ENCODE measurements around the gene C16orf78.
"Not testable (repeated sequence)": the region's sequence is repeated elsewhere in the genome, so short reads cannot be mapped to it uniquely, and the experiment has no call there.

C16orf78 gene

DNA sequence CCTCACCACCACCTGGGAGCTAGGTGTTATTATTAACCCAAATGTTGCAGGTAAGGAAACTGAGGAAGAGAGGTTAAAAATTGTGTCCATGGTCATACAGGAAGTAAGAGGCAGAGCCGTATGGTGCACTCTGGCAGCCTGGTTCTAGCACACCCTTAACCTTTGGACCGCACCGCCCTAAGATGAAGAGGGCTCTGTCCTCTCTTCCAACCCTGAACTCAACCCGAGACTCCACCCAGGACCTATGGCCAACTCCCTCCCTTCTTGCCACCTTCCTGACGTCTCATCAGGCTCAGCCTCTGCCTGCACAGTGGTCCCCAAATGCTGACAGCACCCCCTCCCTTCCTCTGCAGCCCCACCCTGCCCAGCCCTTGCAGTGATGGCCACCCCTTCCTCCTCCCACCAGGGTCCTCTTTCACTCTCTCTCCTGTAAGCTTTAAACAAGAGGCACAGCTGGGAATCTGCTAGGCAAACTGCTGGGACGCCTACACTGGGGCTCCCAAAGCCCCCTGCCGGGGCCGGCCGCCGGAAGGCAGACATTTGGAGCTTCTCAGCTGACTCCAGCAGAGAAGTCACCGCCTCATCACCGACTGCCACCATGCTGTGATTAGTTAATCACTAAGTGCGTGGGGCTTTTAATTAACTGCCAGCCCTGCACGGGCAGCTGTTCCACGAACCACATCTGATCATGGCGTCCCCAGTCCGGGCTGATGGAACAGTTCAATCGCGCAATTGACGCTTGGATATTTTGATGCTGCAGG lies 16.7 kb upstream of the C16orf78 start:
- H3K4me1 Mint-ChIP-seq (ENCODE audit: low read depth): no peaks in the 10 kb centered on the region
- H3K4me3 Mint-ChIP-seq: no peak overlapping the region
- H3K27ac Mint-ChIP-seq: no peak overlapping the region
- DNase-seq: no peak
- H3K9me3 Mint-ChIP-seq: no peaks in the 10 kb centered on the region
- H3K27me3 Mint-ChIP-seq: peaks cover 14% of the 10 kb centered on the region
- no peaks in the 10 kb centered on the region for H3K36me3 Mint-ChIP-seq (ENCODE audit: low read depth)

DNA sequence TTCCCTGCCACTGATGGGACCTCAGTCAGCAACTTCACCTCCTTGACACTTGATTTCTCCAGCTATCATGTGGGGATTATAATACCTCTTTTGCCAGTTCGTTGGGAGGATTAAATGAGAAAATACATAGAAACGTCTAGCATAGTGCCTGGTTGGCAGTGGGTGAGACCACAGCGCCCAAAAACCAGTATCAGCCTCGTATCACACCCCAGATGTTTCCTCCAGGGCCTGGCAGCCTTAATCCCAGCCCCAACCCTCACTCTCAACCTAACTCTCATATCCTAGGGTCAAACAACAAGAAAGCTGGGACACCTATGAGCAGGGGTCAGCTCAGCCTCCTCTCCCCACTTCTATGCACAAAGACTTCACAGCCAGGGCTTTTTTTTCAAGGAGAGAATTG lies 14.0 kb upstream of the C16orf78 start:
- no peak overlapping the region for H3K4me3 Mint-ChIP-seq
- no peaks in the 10 kb centered on the region for H3K9me3 Mint-ChIP-seq
- no peak for DNase-seq
- H3K4me1 Mint-ChIP-seq (ENCODE audit: low read depth): no peaks in the 10 kb centered on the region
- H3K27me3 Mint-ChIP-seq: peaks cover 13% of the 10 kb centered on the region
- no peaks in the 10 kb centered on the region for H3K36me3 Mint-ChIP-seq (ENCODE audit: low read depth)
- no peak overlapping the region for H3K27ac Mint-ChIP-seq

DNA sequence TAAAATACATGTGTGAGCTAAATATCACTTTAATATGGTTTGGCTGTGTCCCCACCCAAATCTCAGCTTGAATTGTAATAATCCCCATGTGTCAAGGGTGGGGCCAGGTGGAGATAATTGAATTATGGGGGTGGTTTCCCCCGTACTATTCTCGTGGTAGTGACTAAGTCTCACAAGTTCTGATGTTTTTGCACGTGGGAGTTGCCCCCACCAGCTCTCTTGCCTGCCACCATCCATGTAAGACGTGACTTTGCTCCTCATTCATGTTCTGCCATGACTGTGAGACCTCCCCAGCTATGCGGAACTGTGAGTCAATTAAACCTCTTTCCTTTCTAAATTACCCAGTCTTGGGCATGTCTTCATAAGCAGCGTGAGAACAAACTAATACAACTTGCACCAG lies 11.9 kb upstream of the C16orf78 start:
- H3K4me1 Mint-ChIP-seq (ENCODE audit: low read depth); H3K27ac Mint-ChIP-seq; H3K9me3 Mint-ChIP-seq; DNase-seq; H3K36me3 Mint-ChIP-seq (ENCODE audit: low read depth); H3K27me3 Mint-ChIP-seq; H3K4me3 Mint-ChIP-seq: not testable (repeated sequence)

DNA sequence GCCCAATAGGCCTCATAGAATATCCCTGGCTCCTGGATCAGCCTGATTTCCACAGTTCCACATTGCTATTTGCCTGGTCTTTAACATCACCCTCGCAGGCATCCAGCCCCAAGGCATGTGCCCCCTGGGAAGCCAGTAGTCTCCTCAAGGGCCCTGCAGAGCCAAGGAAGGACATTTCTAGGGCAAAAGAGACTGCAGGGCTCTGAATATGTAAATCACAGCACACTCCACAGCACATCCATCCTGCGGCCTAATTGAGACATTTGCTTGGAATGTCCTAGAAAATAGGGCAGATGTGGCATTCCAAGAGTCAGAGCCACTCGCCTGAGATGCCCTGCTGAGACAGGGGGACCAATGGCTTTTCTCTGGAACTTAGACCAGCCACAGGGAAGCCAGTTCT lies 11.4 kb upstream of the C16orf78 start:
- DNase-seq: no peak
- Mint-ChIP-seq H3K27me3 (peaks cover under 1% of the 10 kb centered on the region), H3K9me3 (no peaks in the 10 kb centered on the region), H3K36me3 (ENCODE audit: low read depth) (no peaks in the 10 kb centered on the region), H3K4me3 (no peak overlapping the region), H3K4me1 (ENCODE audit: low read depth) (no peaks in the 10 kb centered on the region), H3K27ac (no peak overlapping the region)

DNA sequence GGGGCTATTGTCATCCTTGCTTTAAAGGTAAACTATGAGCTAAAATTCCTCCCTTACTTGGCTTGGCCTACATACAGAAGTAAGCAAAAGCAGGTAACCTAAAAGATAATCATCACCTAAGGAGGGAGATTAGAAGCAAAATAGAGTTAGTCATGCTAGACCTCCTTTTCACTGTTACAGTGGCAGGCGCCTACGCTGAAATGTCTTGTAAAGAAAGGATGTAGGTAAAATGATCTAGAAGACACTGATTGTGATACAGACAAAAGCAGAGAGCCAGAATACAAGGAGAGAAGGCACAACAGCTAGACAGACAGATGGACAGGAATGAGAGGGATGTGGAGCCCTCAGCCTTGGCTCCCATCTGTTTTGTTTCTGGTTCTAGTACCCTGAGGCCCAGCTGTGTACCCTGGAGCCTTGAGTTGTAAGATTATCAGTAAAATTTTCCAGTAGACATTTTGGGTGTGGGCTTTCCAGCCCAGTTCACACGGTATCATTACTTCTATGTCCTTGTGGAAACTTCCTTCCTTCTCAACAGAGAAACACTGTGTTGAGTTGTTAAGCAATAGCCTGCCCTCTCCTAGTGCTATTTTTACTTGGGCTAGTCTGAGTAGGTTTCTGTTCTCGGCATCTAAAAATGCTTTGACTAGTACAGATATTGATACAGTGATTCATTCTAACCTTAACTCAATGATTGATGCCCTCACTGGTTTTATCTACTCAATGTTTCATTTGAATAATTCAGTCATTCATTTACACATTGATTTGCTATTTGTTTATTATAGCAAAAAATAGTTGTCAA lies 7.7 kb upstream of the C16orf78 start:
- no peaks in the 10 kb centered on the region for H3K4me1 Mint-ChIP-seq (ENCODE audit: low read depth)
- H3K9me3 Mint-ChIP-seq: no peaks in the 10 kb centered on the region
- H3K27ac Mint-ChIP-seq: no peak overlapping the region
- DNase-seq: no peak
- no peaks in the 10 kb centered on the region for H3K36me3 Mint-ChIP-seq (ENCODE audit: low read depth)
- H3K4me3 Mint-ChIP-seq: no peak overlapping the region
- peaks cover 5% of the 10 kb centered on the region for H3K27me3 Mint-ChIP-seq

DNA sequence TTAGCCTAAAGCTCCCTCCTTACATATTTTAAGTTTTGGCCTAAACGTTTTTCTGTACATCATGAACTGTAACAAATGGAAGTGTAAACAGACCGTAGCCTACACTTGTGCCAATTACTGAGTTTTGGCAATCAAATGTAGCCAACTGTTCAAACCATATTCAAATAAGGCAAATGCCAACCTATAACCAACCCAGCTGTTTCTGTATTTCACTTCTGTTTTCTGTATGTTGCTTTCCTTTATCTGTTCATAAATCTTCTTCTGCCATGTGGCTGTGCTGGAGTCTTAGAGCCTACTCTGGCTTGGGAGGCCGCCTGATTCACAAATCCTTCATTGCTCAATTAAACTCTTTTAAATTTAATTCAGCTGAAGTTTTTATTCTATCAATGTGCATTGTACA lies 6.9 kb upstream of the C16orf78 start:
- Mint-ChIP-seq H3K36me3 (ENCODE audit: low read depth) (no peaks in the 10 kb centered on the region), H3K27me3 (peaks cover 5% of the 10 kb centered on the region), H3K27ac (no peak overlapping the region), H3K4me3 (no peak overlapping the region), H3K4me1 (ENCODE audit: low read depth) (no peaks in the 10 kb centered on the region), H3K9me3 (no peaks in the 10 kb centered on the region)
- no peak for DNase-seq

DNA sequence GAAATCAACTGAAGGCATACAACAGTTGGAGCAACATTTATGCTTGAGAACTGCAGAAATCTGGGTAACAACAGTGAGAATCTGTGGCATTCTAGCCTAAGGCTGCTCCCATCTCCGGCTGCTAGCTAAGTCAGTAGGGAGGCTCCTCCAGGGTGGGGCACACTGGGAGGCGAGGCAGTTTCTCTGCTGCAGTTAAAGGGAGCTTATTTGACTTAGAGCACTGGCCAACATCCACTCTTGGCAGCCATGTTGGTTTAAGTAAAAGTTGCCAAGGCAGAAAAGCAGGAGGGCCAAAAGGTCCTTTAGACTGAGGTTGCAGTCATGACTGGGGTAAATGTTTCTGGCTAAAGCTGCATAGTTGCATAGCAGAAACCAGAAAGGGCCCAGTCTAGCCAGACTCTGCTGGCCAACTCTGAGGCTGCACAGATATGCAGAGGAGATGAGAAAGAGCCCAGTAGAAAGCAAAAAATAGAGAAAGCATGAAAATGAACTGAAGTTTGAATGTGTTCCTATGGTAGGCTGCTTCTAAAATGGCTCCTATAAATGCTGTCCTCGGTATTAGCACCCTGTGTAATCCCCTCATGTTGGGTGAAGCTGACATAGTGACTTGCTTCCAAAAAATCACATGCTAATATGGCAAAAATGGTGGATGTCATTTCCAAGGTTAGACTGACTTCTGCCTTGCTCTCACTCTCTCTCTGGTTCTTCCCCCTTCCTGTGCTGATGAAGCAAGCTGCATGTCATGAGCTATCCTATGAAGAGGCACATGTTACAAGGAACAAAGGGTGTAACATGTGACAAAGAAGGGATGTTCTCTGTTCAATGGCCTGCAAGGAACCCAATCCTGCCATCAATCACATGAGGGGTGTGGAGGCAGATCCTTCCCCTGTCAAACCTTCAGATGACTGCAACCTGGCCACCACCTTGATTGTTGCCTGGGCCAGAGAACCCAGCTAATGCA lies 3.7 kb upstream of the C16orf78 start:
- H3K4me1 Mint-ChIP-seq (ENCODE audit: low read depth): no peaks in the 10 kb centered on the region
- DNase-seq: no peak
- H3K36me3 Mint-ChIP-seq (ENCODE audit: low read depth): no peaks in the 10 kb centered on the region
- H3K4me3 Mint-ChIP-seq: no peak overlapping the region
- H3K27ac Mint-ChIP-seq: no peak overlapping the region
- no peaks in the 10 kb centered on the region for H3K9me3 Mint-ChIP-seq
- H3K27me3 Mint-ChIP-seq: peaks cover 5% of the 10 kb centered on the region

DNA sequence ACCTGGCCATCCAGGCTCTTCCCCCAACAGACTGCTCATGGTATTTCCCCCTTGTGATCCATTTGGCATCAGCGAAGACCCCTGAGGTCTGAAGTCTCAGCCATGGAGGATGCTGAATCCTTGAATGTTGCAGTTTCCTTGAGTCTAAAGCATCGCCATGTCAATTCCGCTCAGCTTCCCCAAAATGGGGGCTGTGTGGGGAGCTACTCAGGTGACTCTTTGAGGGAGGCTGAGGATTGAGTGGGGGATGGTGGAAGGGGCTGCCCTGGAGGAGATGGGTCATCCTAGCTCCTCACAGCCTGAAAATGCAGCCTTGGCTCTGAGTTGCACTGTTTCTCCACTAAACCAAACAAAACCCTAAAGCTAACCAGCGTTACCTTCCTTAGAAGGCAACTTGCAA lies 2.6 kb downstream of the C16orf78 start:
- Mint-ChIP-seq H3K27ac (no peak overlapping the region), H3K4me3 (no peak overlapping the region), H3K36me3 (ENCODE audit: low read depth) (no peaks in the 10 kb centered on the region), H3K4me1 (ENCODE audit: low read depth) (no peaks in the 10 kb centered on the region), H3K27me3 (peaks cover 16% of the 10 kb centered on the region), H3K9me3 (no peaks in the 10 kb centered on the region)
- DNase-seq: no peak

DNA sequence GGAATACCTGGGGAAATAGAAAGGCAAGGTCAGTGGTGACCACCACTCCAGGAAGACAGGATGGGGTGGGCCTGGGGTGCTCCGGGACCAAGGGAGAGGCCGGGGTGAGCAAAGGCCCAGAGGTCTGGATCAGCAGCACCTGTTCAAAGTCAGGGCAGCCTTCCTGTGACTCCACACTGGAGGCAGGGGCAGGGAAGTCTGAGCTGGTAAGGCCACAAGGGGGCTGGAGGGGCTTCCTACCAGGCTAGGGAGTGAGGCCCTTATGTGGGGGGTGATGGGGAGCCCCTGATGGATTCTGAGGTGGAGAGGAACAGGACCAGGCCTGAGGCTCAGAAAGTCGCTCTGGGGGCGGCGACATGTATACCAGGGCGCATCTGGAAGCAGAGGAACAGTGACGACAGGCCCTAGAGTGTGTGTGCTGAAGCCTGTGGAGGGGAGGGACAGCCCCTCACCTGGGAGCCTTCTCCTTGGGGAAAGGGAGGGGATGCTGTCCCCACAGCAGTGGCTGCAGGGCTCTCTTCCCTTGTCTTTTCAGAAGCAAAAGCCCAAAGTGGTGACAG lies 3.7 kb downstream of the C16orf78 start:
- H3K9me3 Mint-ChIP-seq: no peaks in the 10 kb centered on the region

DNA sequence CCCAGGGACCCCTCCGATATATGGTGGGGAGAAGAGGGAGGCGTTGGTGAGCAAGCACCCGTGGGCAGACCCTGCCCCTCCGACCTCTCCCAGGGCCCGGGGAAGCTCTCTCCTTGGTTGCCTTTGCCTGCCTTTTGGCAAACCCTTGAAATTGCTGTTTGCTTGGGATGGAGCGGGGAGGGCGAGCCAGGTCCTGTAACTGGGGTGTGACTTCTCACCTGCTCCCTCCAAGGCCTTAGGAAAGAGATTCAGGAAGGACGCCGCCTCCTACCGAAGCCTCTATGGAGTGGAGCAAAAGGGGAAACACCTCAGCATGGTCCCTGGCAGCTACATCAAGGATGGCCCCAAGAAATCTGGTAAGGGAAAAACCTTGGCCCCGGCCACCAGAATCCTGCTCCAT lies 4.6 kb downstream of the C16orf78 start:
- H3K36me3 Mint-ChIP-seq (ENCODE audit: low read depth): no peaks in the 10 kb centered on the region

More for the DNA sequence above, 3.7 kb downstream of the C16orf78 start:
- H3K4me3 Mint-ChIP-seq: no peak overlapping the region
- no peak for DNase-seq
- H3K4me1 Mint-ChIP-seq (ENCODE audit: low read depth): no peaks in the 10 kb centered on the region
- H3K27me3 Mint-ChIP-seq: peaks cover 16% of the 10 kb centered on the region
- H3K27ac Mint-ChIP-seq: no peak overlapping the region
- no peaks in the 10 kb centered on the region for H3K36me3 Mint-ChIP-seq (ENCODE audit: low read depth)

DNA sequence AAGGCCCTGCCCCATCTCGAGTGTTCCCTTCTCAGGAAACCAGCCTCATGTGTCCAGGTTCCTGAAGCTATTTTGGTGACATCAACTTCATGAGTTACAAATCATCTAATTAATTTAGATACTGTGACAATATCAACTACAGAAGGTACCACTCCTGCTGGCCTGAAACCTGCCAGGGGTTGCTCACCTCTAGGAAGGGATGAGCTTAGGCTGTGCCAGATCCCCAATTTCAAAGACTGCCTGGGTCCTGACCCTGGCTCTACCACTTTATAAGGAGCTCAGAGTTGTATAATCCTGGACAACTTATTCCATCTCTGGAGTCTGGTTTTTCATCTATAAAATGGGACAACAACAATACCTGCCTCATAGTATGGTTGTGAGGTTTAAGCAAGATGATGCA lies 5.2 kb downstream of the C16orf78 start:
- DNase-seq: no peak
- H3K4me1 Mint-ChIP-seq (ENCODE audit: low read depth): no peaks in the 10 kb centered on the region
- no peak overlapping the region for H3K27ac Mint-ChIP-seq
- H3K4me3 Mint-ChIP-seq: no peak overlapping the region
- H3K9me3 Mint-ChIP-seq: peaks cover 2% of the 10 kb centered on the region
- H3K36me3 Mint-ChIP-seq (ENCODE audit: low read depth): no peaks in the 10 kb centered on the region
- peaks cover 16% of the 10 kb centered on the region for H3K27me3 Mint-ChIP-seq

More for the DNA sequence above, 4.6 kb downstream of the C16orf78 start:
- Mint-ChIP-seq H3K4me3 (no peak overlapping the region), H3K27ac (no peak overlapping the region), H3K27me3 (peaks cover 16% of the 10 kb centered on the region), H3K9me3 (peaks cover 2% of the 10 kb centered on the region), H3K4me1 (ENCODE audit: low read depth) (no peaks in the 10 kb centered on the region)
- no peak for DNase-seq

DNA sequence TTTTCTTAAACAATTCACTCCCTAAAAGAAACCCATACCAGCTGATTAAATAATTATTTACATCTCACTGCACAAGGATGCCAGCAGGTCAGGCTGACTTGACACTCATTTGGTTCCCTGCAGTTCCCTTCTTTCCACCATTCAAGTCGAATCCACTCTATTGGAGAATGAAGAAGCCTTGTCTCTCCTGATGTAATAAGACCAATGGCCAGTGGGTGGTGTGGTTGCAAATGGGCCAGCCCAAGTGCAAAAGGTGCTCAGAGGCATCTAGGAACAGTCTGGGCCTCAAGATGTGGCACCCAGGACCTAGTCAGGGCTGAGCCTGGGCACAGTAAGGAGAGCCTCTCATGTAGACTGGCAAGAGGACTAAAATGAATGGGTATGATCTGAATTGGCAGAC lies 9.3 kb downstream of the C16orf78 start:
- H3K27ac Mint-ChIP-seq: no peak overlapping the region
- no peaks in the 10 kb centered on the region for H3K36me3 Mint-ChIP-seq (ENCODE audit: low read depth)
- H3K4me1 Mint-ChIP-seq (ENCODE audit: low read depth): no peaks in the 10 kb centered on the region
- H3K27me3 Mint-ChIP-seq: peaks cover 6% of the 10 kb centered on the region
- no peak overlapping the region for H3K4me3 Mint-ChIP-seq
- peaks cover 8% of the 10 kb centered on the region for H3K9me3 Mint-ChIP-seq
- DNase-seq: no peak

DNA sequence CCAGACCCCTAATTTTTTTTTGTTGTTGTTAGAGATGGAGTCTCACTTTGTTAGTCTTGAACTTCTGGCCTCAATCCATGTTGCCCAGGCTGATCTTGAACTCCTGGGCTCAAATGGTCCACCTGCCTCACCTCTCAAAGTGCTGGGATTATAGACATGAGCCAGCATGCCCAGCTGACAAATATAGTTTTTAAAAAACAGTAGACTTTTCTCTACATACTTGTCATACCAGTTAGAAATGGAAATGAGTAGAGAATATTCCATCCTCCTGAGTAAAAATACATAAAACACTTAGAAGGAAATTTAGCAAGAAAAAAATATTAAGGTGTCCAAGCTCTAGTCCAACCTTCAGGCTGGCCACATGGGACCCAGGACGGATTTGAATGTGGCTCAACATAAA lies 21.4 kb downstream of the C16orf78 start:
- no peak for DNase-seq
- Mint-ChIP-seq H3K36me3 (ENCODE audit: low read depth) (no peaks in the 10 kb centered on the region), H3K9me3 (no peaks in the 10 kb centered on the region), H3K4me3 (no peak overlapping the region), H3K4me1 (ENCODE audit: low read depth) (no peaks in the 10 kb centered on the region), H3K27me3 (peaks cover 24% of the 10 kb centered on the region), H3K27ac (no peak overlapping the region)

DNA sequence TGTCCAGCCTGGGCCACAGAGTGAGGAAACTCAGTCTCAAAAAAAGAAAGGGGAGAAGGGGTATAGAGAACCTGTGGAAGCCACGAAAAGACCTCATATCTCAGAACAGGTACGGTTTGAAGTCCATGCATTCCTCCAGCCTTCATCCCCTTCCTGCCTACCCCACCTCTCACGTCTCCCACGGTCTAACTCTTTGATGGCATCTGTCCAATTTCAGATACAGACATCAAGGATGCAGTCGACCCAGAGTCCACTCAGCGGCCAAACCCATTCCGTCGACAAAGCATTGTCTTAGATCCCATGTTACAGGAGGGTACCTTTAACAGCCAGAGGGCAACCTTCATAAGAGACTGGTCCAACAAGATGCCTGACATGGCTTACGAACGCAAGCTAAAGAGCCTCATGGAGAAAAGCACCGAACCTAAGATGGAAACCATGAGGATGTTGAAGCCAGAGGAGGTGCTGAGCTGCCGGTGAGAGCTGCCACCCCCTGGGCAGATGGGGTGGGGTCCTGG lies 22.7 kb downstream of the C16orf78 start:
- no peaks in the 10 kb centered on the region for H3K4me1 Mint-ChIP-seq (ENCODE audit: low read depth)
- H3K27me3 Mint-ChIP-seq: peaks cover 18% of the 10 kb centered on the region
- no peaks in the 10 kb centered on the region for H3K36me3 Mint-ChIP-seq (ENCODE audit: low read depth)
- DNase-seq: no peak
- no peaks in the 10 kb centered on the region for H3K9me3 Mint-ChIP-seq
- no peak overlapping the region for H3K27ac Mint-ChIP-seq
- H3K4me3 Mint-ChIP-seq: no peak overlapping the region
